Effector memory CD8-positive, alpha-beta T cell (primary cell): Measurements from ENCODE around the gene KRABD2.
A peak's percentile ranks its signal among the peaks of the same experiment; 100 is the strongest.

Source experiments
- ATAC-seq: fragments of 150-1000 bp; cut with Tn5 transposase; replicated peaks from 2 replicates; pipeline ENCODE4 v1.10.0; 2021; ENCODE audit warnings: mild to moderate bottlenecking, moderate library complexity
- DNase-seq, 3 experiments: peaks; one replicate each; pipeline ENCODE4 v3.0.0; 2021
- H3K27ac Mint-ChIP-seq, 2 donors: one replicate each; pipeline ENCODE4 v1.8.0; 2022; ENCODE audit warnings: mild to moderate bottlenecking in 2 of 2, mixed read lengths in 2 of 2, moderate library complexity in 2 of 2
- H3K27me3 Mint-ChIP-seq, 2 donors: one replicate each; pipeline ENCODE4 v1.8.0; 2022; ENCODE audit warnings: mixed read lengths in 2 of 2
- H3K36me3 Mint-ChIP-seq: one replicate; pipeline ENCODE4 v1.8.0; 2022; ENCODE audit warnings: mild to moderate bottlenecking, moderate library complexity, mixed read lengths; ENCODE audit not compliant: insufficient read depth
- H3K4me1 Mint-ChIP-seq, 2 donors: one replicate each; pipeline ENCODE4 v1.8.0; 2022; ENCODE audit warnings: low read depth in 2 of 2, mixed read lengths in 2 of 2
- H3K4me3 Mint-ChIP-seq, 2 donors: one replicate each; pipeline ENCODE4 v1.8.0; 2022; ENCODE audit warnings: mild to moderate bottlenecking in 2 of 2, mixed read lengths in 2 of 2, moderate library complexity in 2 of 2
- H3K9me3 Mint-ChIP-seq, 2 donors: one replicate each; pipeline ENCODE4 v1.8.0; 2022; ENCODE audit warnings: mixed read lengths in 2 of 2

The KRABD2 gene

GRCh38 chr17:8339540-8339939, 37.0 kb downstream of the KRABD2 start, which contains the start of gene ODF4:
Gene ODF4 (plus strand): TSS chr17:8339840. CDS start chr17:8340052, 212 bp downstream.
- Mint-ChIP-seq H3K27ac (peak within 1 kb of the TSS in 1 of 2 donors; percentile 19), H3K36me3 (no peaks in the 10 kb centered on the region), H3K4me3 (peak within 1 kb of the TSS in 1 of 2 donors; percentile 16), H3K27me3 (peaks cover 0 to 16% of the 10 kb centered on the region in 2 donors), H3K9me3 (no peaks in the 10 kb centered on the region), H3K4me1 (peaks cover 5 to 8% of the 10 kb centered on the region in 2 donors)
- DNase-seq: no peak
- ATAC-seq: no peak

- Mint-ChIP-seq H3K4me3 (peak overlapping the region in 1 of 2 donors; percentile 16), H3K36me3 (no peaks in the 10 kb centered on the region), H3K4me1 (peaks cover 5 to 8% of the 10 kb centered on the region in 2 donors), H3K27me3 (peaks cover 3 to 21% of the 10 kb centered on the region in 2 donors), H3K9me3 (no peaks in the 10 kb centered on the region), H3K27ac (peak overlapping the region in 1 of 2 donors; percentile 19)
- DNase-seq (no peak), ATAC-seq (no peak)
Observed at GRCh38 chr17:8338753-8339140, 37.8 kb downstream of the KRABD2 start.

- no peak for DNase-seq
- ATAC-seq: no peak
- H3K4me3 Mint-ChIP-seq: peak overlapping the region in 1 of 2 donors; percentile 16
- H3K27me3 Mint-ChIP-seq: peaks cover 8 to 27% of the 10 kb centered on the region in 2 donors
- no peaks in the 10 kb centered on the region for H3K36me3 Mint-ChIP-seq
- peaks cover 5 to 8% of the 10 kb centered on the region in 2 donors for H3K4me1 Mint-ChIP-seq
- H3K27ac Mint-ChIP-seq: no peak overlapping the region
- no peaks in the 10 kb centered on the region for H3K9me3 Mint-ChIP-seq
Observed at GRCh38 chr17:8337802-8338752, 38.4 kb downstream of the KRABD2 start.

- H3K4me3 Mint-ChIP-seq: no peak overlapping the region
- ATAC-seq (no peak), DNase-seq (no peak)
- H3K27me3 Mint-ChIP-seq: peaks cover 19 to 56% of the 10 kb centered on the region in 2 donors
- H3K27ac Mint-ChIP-seq: peak overlapping the region in 1 of 2 donors; percentile 76
- no peaks in the 10 kb centered on the region for H3K36me3 Mint-ChIP-seq
- H3K9me3 Mint-ChIP-seq: no peaks in the 10 kb centered on the region
- peaks cover 5 to 6% of the 10 kb centered on the region in 2 donors for H3K4me1 Mint-ChIP-seq
Observed at GRCh38 chr17:8333281-8333680, 43.2 kb downstream of the KRABD2 start.

DNA sequence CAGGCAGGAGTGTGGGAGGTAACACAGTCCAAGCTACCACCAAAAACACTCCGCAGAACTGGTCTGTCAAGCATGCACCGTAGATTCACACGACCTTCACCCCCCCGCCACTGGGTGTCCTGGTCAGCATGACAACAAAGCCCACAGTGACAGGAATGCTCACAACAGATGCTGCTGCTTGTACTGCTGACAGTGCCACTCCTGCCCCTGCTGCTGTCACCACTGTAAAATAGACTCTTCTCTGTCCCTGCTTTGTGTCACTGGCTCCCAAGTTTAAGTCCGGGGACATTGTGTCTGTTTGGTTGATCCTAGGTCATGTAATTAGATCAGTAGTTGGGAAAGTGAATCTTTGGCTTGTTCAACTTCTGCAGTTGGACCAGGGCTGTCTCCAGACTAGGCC, 43.8 kb downstream of the KRABD2 start:
- Mint-ChIP-seq H3K4me1 (peaks cover 0 to under 1% of the 10 kb centered on the region in 2 donors), H3K9me3 (no peaks in the 10 kb centered on the region), H3K27ac (no peak overlapping the region), H3K27me3 (peaks cover 24 to 62% of the 10 kb centered on the region in 2 donors), H3K4me3 (no peak overlapping the region), H3K36me3 (no peaks in the 10 kb centered on the region)
- ATAC-seq (no peak), DNase-seq (no peak)

DNA sequence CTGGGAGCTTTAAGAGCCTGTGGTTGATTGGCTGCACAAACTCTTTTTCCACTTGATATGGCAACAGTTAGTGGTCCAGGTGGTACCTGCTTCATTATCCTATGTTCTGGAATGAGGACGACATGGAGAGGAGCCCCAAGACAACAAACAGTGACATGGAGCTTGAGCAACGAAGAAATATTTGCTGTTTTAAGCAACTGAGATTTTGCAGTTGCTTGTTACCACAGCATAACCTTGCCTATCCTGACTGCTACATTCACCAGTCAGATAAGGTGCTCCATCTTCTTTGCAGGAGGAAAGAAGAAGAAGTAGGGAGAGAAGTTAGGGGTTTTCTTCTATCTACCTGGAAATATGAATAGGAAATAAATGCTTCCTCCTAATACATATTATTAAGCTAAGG, 44.4 kb downstream of the KRABD2 start:
- ATAC-seq: no peak
- Mint-ChIP-seq H3K27me3 (peaks cover 30 to 67% of the 10 kb centered on the region in 2 donors), H3K4me3 (no peak overlapping the region)

DNA sequence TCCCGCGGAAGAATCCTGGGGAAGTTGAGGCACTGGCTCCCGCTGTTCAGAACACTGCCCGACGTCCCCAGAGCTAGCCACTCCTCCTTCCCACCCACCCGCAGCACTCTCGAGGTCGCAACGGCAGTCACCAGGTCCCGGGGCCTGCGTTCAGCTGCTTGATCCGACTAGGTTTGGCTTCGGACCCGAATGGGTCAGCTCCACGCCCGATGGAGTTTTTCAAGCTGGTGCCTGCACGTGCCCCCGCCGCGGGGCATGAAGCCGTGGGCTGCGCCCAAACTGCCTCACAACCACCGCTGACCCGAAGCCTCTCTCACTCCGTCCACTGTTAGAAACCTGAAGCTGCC, 49.2 kb downstream of the KRABD2 start:
- DNase-seq (no peak), ATAC-seq (no peak)
- H3K4me3 Mint-ChIP-seq: peak overlapping the region; percentile 65 to 76
- H3K36me3 Mint-ChIP-seq: no peaks in the 10 kb centered on the region
- no peak overlapping the region for H3K27ac Mint-ChIP-seq
- no peaks in the 10 kb centered on the region for H3K9me3 Mint-ChIP-seq
- H3K4me1 Mint-ChIP-seq: peaks cover 7 to 9% of the 10 kb centered on the region in 2 donors
- H3K27me3 Mint-ChIP-seq: peaks cover 56 to 72% of the 10 kb centered on the region in 2 donors

More for the DNA sequence above, 44.4 kb downstream of the KRABD2 start:
- Mint-ChIP-seq H3K27ac (no peak overlapping the region), H3K9me3 (no peaks in the 10 kb centered on the region), H3K4me1 (peaks cover 0 to 1% of the 10 kb centered on the region in 2 donors), H3K36me3 (no peaks in the 10 kb centered on the region)
- no peak for DNase-seq
